GM18507 (cell line): ENCODE data around the gene MYO5B.

Experiments
- DNase-seq: peaks from one replicate; pipeline ENCODE4 v3.0.0; 2011; ENCODE audit warnings: low read depth; ENCODE audit not compliant: insufficient read length; ENCODE audit errors: extremely low spot score
- FAIRE-seq: peaks from 2 replicates; lab custom pipeline; 2011; peaks lifted over from hg19 to GRCh38; lab: Jason Lieb, UNC

MYO5B gene

DNA sequence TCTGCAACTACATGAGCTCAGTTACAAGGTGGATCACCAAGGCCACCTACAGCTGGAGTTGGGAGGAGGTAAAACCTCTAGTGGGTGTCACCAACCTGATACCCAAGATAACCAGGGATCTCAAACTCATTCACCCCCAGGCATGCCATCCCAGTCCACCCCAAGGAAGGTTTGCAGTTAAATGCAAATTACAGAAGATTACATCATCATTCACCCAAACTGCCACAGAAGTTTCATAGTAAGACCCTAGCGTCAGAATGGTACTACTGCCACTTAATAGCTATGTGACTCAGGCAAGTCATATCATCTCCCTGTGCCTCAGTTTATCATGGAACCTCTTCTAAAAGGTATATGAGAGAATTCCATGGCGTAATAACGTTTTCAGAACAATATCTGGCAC, 111.2 kb downstream of the MYO5B start:
- FAIRE-seq, result no peak
- no peak for DNase-seq

DNA sequence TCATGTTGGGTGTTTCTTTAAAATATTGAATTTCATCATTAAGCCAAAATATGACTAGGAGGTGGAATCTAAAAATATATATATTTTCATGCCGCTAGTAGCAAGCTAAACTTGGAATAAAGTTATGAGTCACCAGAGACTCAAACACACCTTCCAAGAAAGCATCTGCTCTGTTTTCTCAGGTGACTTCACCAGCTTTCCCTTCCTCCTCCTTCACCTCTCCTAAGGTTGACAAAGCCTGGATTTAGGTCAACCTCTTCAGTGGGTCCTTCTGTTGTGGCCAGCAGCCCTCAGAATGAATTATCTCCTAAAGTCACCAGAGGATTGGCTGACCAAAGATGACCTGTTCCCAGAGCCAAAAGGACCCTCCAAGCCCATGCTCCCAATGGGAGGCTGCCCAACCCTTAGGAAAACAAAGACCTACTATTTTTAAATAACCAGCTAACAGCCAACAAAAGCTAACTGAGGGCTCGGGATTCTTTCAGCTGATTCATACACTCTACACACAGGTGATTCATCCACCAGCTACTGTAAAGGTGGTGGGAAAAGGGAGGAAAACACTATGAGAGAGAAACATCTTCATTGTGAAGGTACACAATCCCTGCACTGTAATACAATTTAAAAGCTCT, 113.9 kb downstream of the MYO5B start:
- FAIRE-seq (no peak), DNase-seq (no peak)

DNA sequence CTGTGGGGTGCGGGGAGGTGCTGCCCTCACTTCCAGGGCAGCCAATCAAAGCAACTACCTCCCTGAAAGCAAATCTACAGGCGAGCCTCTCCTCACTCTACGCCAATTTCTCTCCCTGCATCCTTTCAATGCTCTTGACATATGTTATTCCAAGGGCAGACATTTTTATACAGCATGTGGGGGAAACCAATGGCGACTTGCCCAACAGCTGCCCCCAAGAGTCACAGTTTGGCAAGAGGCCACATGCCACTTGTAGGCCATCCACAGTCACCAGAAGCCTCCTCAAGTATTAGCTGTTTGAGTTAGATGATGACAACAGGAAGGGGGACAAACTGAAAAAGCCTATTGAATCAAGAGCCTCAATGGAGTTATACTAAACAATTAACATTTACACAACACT, 114.6 kb downstream of the MYO5B start:
- no peak for DNase-seq
- no peak for FAIRE-seq

DNA sequence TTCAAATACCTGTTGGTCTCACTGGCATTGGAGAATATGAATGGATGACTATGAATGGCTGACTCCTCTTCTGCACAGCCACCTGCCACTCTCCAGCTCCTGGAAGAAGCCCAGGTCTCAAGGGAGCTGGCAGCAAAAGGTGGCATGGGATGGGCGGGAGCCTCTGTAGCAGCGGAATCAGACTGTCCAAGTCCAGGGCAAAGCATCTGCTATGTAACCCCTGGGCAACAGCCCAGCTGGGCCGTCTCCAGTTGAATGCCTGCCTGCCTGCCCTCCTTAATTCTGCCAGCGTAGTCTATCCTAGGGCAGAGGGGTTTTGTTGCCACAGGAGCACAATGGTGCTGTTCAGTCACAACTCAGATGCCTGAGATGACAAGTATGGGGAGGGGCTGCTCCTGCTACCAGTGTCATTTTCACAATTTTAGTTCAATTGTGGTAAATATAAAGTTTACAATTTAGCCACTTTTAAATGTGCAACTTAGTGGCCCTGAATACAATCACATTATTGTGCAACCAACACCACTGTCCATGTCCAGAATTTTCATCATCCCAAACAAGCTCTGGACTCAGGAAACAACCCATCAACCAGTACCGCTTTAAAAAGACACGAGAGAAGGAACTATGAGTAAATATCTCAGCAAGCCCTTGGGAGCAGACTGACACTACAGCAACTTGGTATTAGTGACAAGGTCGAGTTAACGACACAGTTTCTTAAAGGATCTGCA, 115.2 kb downstream of the MYO5B start:
- FAIRE-seq, result no peak
- DNase-seq, result no peak

DNA sequence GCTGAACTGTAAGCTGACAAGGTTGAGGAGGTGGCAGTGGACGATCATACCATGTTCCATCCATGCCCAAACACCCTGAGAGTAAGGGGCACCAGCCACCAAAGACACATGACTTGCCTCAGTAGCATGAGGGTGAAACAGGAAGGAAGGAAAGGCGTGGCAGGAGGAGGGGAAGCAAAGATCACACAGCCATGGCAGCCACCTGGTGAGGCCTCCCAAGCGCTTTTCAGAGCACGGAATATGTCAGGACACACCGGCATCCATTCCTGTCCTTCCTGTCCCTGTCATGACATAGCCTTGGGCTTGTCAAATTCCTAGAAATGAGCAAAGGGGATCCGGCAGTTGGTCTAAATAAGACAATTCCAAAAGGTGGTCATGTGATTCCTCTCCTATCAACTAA, 118.7 kb downstream of the MYO5B start:
- FAIRE-seq (no peak), DNase-seq (no peak)

DNA sequence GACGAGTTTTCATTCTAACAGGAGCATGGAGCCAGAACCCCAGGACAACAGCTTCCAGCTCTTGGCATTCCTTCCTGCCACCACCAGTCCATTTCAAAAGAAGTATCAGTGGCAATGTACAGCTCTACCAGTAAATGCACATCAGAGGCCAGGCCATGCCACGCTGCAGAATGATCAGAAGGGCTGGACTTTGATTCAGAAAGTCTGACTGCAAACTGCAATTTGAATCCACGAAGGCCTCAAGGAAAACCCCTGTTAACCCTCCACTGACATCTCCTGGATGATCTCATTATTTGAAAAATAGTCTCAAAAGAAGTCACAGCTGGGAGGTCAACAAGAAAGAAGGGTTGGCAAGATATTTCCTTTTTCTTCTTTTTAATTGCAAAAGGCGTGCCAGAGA, 119.2 kb downstream of the MYO5B start:
- no peak for DNase-seq
- no peak for FAIRE-seq

DNA sequence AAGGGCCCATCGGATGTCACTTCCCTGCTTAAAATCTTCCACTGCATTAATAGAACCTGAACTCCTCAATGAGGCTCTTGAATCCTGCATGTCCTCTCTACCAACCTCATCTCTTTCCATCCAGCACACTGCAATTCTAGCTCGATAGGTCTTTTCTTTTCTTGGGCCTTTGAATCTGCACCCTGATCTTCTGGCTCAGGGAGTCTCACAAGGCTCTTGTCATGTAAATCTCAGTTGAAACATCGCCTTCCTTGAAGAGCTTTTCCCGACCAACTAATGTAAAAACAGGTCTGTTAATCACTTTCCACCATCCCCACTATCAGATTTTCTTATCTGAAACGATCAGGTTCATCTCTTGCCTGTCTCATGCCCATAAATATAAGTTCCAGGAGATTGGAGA, 120.5 kb downstream of the MYO5B start:
- FAIRE-seq, result no peak
- DNase-seq, result no peak

DNA sequence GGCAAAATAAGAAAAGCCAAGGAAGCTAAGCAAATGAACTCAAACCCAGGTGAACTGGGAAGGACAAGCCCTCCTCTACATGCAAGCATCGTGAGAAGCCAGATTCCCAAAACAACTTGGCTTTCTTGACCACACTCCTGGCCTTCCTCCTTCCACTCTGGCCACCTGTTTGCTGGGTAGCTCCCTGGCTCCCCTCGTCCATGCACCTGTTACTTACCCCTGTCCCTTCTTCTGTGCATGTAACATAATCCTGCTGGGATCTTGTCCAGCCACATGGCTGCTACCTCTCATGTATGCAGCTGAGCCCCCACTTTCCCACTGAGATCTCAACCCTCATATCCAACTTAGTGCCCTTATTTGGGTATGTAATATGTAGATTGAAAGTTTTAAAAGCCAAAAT, 121.6 kb downstream of the MYO5B start:
- DNase-seq (no peak), FAIRE-seq (no peak)

DNA sequence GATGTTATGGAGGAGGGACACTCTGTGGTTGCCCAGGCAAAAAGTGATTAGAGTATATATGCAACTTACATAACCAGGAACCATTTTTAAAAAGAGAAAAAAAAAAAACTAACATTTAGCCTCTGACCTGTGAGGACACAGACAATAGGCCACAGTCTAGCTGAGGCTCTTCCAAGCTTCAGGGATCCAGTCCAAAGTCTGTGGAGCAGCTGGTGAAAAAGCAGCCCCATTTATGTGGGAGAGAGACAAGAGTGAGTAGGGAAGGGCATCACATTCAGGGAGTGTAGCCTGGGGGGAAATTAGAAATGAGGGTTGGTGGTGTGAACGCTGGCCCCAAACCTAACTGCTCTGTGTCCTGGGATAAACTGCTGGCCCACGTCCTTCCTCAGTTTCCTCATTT, 122.8 kb downstream of the MYO5B start:
- DNase-seq (no peak), FAIRE-seq (no peak)

DNA sequence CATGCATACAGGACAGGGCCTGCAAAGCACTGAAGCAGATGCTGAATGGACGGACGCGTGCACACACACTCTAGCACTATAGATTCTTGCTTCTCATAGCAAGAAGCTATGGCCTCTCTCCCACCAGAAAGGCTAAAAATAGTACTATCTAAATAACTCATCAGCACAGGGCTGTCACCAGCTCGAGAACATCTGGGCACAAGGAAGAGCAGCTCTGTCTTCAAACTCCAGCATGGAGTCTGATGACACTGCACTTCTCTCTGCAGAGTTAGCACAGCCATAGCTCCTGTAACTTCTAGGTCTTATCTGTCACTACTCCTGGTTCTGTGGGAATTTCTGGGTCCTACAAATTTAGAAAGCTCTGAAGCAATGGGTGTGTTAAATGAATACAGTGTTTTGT, 123.5 kb downstream of the MYO5B start:
- DNase-seq, result no peak
- FAIRE-seq, result no peak

DNA sequence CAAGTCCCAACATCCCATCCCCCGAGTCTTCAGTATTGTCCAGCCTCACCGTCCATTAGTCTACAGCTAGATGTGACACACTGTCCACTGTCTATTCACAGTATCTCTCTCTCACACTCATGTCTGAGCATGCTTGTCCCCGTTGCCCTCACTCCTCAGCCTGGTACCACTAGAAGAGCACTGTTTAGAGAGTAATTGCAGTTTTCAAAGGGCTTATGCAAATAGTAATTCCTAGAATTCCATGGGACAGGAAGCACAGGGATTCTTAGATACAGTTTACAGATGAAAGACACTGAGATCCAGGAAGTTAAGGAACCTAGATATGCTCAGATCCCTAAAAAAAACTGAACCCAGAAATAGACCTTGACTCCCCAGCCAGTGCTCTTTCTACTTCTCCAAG, 125.5 kb downstream of the MYO5B start:
- no peak for DNase-seq
- no peak for FAIRE-seq

DNA sequence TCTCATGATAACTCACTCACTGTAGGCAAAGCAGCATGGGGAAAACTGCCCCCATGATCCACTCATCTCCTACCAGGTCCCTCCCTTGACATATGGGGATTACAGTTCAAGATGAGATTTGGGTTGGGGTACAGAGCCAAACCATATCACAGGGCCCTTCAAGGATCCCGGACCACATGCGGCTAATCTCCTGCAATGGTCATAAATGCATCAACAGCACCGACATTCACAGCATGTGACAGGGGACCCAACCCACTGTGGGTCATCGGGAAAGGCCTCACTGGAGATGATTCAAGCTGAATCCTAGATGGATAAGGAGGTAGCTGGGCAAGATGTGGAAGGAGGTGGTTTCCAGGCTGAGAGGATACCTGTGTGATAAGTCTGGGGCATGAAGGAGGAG, 129.4 kb downstream of the MYO5B start:
- DNase-seq, result no peak

DNA sequence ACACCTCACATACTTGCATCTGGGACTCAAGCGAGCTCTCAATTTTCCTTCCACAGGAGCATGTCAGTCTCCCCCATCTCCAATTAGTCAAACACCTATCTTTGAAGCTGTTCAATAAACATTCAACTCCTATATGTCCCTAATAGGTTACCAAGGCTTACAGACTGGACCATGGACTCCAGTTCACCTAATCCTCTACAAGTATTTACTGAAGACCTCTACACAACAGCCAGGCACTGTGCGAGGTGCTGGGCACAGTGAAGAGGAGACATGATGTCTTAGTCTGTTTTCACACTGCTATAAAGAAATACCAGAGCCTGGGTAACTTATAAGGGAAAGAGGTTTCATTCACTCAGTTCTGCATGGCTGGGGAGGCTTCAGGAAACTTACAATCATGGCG, 129.9 kb downstream of the MYO5B start:
- DNase-seq (no peak), FAIRE-seq (no peak)

More for the DNA sequence above, 129.4 kb downstream of the MYO5B start:
- no peak for FAIRE-seq

DNA sequence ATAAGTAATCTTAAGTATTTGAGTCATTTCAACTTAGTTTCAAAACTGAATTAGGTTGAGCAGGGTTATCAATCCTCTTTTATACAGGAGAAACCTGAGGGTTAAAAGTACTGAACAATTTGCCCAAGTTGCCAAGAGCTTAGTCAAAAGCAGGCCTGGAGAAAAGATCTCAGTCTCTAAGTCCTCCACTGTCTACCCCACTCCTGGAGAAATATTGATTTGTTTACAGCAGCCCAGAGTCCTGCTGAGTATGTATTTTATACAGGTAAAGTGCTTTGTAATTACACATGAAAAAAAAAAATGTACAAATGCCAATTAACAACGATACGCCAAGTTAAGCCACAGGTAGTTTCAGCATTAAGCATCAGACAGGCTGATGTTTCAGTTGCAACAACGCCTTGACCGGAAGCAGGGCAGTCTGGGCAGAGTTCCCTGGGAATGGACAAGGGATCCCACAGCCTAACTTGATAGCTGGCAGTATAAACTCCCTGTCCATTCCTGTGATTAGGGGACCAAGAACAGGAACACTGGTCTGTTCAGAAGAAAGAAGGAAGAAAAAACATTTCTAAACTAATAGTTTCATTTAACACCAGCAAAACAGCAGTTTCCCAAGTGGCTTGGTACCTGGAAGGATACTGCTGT, 132.9 kb downstream of the MYO5B start:
- DNase-seq, result no peak
- FAIRE-seq, result no peak

DNA sequence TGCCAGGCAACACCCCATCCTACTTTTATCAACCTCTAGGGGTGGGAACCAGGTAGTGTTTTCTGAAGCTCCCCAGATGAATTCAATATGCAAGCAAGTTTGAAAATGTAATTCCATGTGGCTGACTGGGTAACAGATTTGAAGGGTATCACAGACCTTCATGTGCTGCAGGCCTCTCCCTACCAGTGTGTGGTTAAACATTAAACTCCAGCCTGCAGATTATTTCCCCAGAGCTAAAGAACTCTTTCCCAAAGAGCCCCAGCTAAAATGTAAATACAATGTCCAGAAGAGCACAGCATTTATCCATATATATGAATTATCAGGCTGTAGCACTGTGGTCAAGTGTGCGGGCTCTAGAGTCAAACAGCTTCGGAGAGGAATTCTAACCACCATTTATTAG, 134.1 kb downstream of the MYO5B start:
- DNase-seq (no peak), FAIRE-seq (no peak)

DNA sequence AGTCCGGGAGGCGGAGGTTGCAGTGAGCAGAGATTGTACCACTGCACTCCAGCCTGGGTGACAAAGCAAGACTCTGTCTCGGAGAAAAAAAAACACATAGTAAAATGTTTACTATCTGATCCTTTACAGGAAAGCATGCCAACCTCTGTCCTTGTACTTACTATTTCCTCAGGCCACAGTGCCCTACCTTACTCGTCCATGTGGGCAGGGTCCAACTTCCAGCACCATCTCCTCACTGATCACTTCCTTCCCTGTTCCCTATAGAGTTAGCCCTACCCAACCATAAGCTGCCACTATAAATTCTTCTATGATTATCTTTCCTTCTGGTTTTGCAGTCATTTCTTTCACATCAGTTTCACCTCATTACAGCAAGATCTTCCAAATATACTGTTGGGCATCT, 136.2 kb downstream of the MYO5B start:
- FAIRE-seq, result no peak

DNA sequence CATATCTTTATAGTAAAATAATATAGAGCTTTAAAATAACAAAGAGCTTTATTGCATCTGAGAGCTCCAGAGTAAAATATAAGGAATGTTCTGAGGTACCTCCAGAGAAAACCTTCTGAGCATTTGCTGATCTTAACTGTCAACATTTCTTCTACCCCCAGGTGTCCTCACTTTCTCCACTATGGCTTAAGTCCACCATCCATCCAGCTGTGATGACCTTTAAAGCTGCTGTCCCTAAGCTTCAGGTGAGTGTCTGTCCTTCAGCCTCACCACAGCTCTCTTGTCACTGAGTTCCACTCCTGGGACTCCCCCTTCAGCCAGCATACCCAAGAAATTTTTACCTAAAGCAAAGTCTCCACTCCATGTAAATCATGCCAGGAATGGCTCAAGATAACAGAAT, 137.9 kb downstream of the MYO5B start:
- DNase-seq, result no peak
- FAIRE-seq, result no peak

More for the DNA sequence above, 136.2 kb downstream of the MYO5B start:
- DNase-seq, result no peak

DNA sequence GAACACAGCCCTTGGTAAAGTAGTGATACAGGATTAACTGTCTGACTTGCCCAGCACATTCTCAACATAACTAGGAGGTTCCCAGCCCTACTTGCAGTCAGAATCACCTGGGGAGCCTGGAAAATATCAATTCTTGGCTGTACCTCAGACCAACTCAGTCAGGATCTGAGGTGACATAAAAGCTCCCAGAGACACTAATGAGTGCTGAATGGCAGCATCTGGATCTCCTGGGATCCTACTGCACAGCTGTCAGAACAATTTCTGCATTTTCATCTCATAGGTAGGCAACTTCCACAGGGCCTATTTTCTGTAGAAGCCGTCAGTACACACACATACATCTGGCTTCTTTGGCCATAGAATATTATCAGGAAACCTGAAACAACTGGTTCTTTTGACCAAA, 138.8 kb downstream of the MYO5B start:
- FAIRE-seq (no peak), DNase-seq (no peak)

DNA sequence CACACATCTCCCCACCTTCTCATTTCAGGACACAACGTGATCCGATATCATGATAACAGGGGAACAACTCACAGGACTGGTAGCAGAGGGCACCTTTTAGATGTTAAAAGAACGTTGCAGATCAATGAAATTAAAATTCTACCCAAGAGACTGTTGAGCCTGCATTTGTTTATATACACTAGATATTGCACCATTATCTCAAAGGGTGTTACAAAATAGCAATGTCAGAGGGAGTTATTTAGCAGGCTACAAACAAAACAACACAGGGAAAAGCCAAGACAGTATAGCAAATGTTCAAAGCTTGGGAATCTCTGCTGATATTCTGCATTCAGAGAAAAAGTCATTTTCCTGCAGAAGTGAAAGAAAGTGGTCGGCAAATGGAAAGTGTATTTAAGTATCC, 139.5 kb downstream of the MYO5B start:
- FAIRE-seq, result no peak

DNA sequence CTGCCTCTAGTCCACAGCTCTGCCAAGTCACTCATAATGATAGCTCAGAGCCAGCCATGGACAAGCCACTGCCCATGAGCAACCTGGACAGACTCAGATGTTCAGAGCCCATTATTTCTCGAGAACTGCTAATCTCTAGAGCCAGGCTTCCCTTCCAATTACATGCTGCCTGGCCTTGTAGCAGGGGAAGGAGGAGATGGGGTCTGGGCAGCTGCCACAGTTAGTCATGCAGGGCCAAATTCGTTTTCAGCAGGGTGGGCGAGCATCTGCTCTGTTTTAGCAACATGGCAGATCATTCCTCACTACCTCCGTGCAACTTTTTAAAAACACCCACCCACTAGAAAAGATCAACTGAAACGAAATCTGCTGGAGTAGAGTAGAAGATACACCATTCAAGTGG, 141.8 kb downstream of the MYO5B start:
- FAIRE-seq, result no peak
- DNase-seq, result no peak

More for the DNA sequence above, 139.5 kb downstream of the MYO5B start:
- no peak for DNase-seq

DNA sequence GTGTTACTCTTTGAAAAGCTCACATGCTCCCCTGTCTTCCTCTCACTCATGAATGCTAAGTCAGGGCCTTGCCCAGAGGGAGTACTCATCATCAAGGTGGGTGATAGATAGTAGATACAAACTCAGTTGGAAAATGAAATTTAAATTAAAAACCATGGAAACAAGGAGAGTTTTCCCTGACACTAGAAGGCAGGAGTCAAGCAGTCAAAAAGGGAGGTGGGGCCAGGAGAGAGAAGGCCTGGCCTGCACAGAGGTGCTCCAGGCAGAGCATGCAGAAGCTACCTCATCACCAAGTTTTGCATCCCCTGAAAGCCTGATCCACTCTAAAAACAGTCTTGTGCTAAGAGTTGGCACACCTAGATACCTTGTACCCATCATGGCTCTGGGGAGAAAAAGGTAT, 143.7 kb downstream of the MYO5B start:
- no peak for FAIRE-seq
- no peak for DNase-seq
